ENCODE results near the gene EPSTI1. TPM values are rescaled to one million over a fixed set of nuclear protein-coding genes. Genes with fewer than 3 reads are reported as not detected.

Gene EPSTI1
- total and polyA plus RNA-seq, 5 donors from 2014 or later = 32.5 to 81.2 (median 58.1) TPM

- Mint-ChIP-seq H3K36me3 (no peaks in the 10 kb centered on the region), H3K4me3 (no peak overlapping the region), H3K27me3 (no peaks in the 10 kb centered on the region), H3K9me3 (no peaks in the 10 kb centered on the region), H3K27ac (no peak overlapping the region), H3K4me1 (peaks cover 2 to 18% (median 8%) of the 10 kb centered on the region in 4 donors)
- no peaks in the 10 kb centered on the region for H3K9me3 ChIP-seq (ENCODE audit: control insufficient read depth in 2 of 2, low read length in 2 of 2)
- H3K4me3 ChIP-seq (ENCODE audit: low read depth, low read length) = no peak overlapping the region
- no peaks in the 10 kb centered on the region for H3K27me3 ChIP-seq (ENCODE audit: control insufficient read depth, insufficient read depth, low read length)
- H3K36me3 ChIP-seq (ENCODE audit: control insufficient read depth, insufficient read depth, low read length) = no peaks in the 10 kb centered on the region
- ATAC-seq (ENCODE audit: low read depth in 2 of 2) (no peak), DNase-seq (no peak)
- H3K27ac ChIP-seq (ENCODE audit: insufficient read depth, low read length, poor library complexity, severe bottlenecking) = no peak overlapping the region
- H3K4me1 ChIP-seq (ENCODE audit: control insufficient read depth, insufficient read depth, low read length, poor library complexity, severe bottlenecking) = peaks cover 17% of the 10 kb centered on the region
Measured at GRCh38 chr13:43019811-43020210, 27.8 kb upstream of the EPSTI1 start.

- H3K27ac Mint-ChIP-seq = peak overlapping the region in 1 of 3 donors; percentile 40
- no peaks in the 10 kb centered on the region for H3K36me3 Mint-ChIP-seq
- no peaks in the 10 kb centered on the region for H3K4me1 Mint-ChIP-seq
Measured at GRCh38 chr13:43016226-43016625, 24.2 kb upstream of the EPSTI1 start.

GRCh38 chr13:43014162-43014561 lies 22.1 kb upstream of the EPSTI1 start:
- H3K27me3 Mint-ChIP-seq = no peaks in the 10 kb centered on the region
- no peak for DNase-seq
- no peaks in the 10 kb centered on the region for H3K36me3 ChIP-seq (ENCODE audit: control insufficient read depth, insufficient read depth, low read length)

More at GRCh38 chr13:43016226-43016625, 24.2 kb upstream of the EPSTI1 start:
- DNase-seq (no peak), ATAC-seq (ENCODE audit: low read depth in 2 of 2) (no peak)
- no peaks in the 10 kb centered on the region for H3K9me3 Mint-ChIP-seq
- Histone ChIP-seq H3K27me3 (ENCODE audit: control insufficient read depth, insufficient read depth, low read length) (no peaks in the 10 kb centered on the region), H3K9me3 (ENCODE audit: control insufficient read depth in 2 of 2, low read length in 2 of 2) (no peaks in the 10 kb centered on the region), H3K27ac (ENCODE audit: insufficient read depth, low read length, poor library complexity, severe bottlenecking) (no peak overlapping the region), H3K4me3 (ENCODE audit: low read depth, low read length) (no peak overlapping the region), H3K36me3 (ENCODE audit: control insufficient read depth, insufficient read depth, low read length) (no peaks in the 10 kb centered on the region), H3K4me1 (ENCODE audit: control insufficient read depth, insufficient read depth, low read length, poor library complexity, severe bottlenecking) (no peaks in the 10 kb centered on the region)
- H3K27me3 Mint-ChIP-seq = no peaks in the 10 kb centered on the region
- H3K4me3 Mint-ChIP-seq = no peak overlapping the region

GRCh38 chr13:43009506-43009905 lies 17.5 kb upstream of the EPSTI1 start:
- Histone ChIP-seq H3K4me3 (ENCODE audit: low read depth, low read length) (no peak overlapping the region), H3K27me3 (ENCODE audit: control insufficient read depth, insufficient read depth, low read length) (no peaks in the 10 kb centered on the region), H3K9me3 (ENCODE audit: control insufficient read depth in 2 of 2, low read length in 2 of 2) (no peaks in the 10 kb centered on the region), H3K36me3 (ENCODE audit: control insufficient read depth, insufficient read depth, low read length) (no peaks in the 10 kb centered on the region), H3K4me1 (ENCODE audit: control insufficient read depth, insufficient read depth, low read length, poor library complexity, severe bottlenecking) (no peaks in the 10 kb centered on the region), H3K27ac (ENCODE audit: insufficient read depth, low read length, poor library complexity, severe bottlenecking) (no peak overlapping the region)
- Mint-ChIP-seq H3K9me3 (peaks cover 0 to 2% (median 0%) of the 10 kb centered on the region in 7 donors), H3K4me1 (peaks cover 0 to 4% (median 0%) of the 10 kb centered on the region in 4 donors), H3K27me3 (peaks cover 17% of the 10 kb centered on the region), H3K4me3 (no peak overlapping the region), H3K27ac (no peak overlapping the region), H3K36me3 (no peaks in the 10 kb centered on the region)
- no peak for DNase-seq
- no peak for ATAC-seq (ENCODE audit: low read depth in 2 of 2)

More at GRCh38 chr13:43014162-43014561, 22.1 kb upstream of the EPSTI1 start:
- ATAC-seq (ENCODE audit: low read depth in 2 of 2) = no peak
- no peak overlapping the region for H3K27ac ChIP-seq (ENCODE audit: insufficient read depth, low read length, poor library complexity, severe bottlenecking)
- no peak overlapping the region for H3K27ac Mint-ChIP-seq
- H3K9me3 Mint-ChIP-seq = no peaks in the 10 kb centered on the region
- H3K4me3 ChIP-seq (ENCODE audit: low read depth, low read length) = no peak overlapping the region
- peaks cover 0 to under 1% (median 0%) of the 10 kb centered on the region in 4 donors for H3K4me1 Mint-ChIP-seq
- H3K4me3 Mint-ChIP-seq = no peak overlapping the region
- no peaks in the 10 kb centered on the region for H3K27me3 ChIP-seq (ENCODE audit: control insufficient read depth, insufficient read depth, low read length)
- no peaks in the 10 kb centered on the region for H3K4me1 ChIP-seq (ENCODE audit: control insufficient read depth, insufficient read depth, low read length, poor library complexity, severe bottlenecking)
- H3K9me3 ChIP-seq (ENCODE audit: control insufficient read depth in 2 of 2, low read length in 2 of 2) = no peaks in the 10 kb centered on the region
- no peaks in the 10 kb centered on the region for H3K36me3 Mint-ChIP-seq

GRCh38 chr13:43008596-43008995 lies 16.6 kb upstream of the EPSTI1 start:
- H3K4me3 Mint-ChIP-seq = no peak overlapping the region
- peaks cover 0 to 2% (median 0%) of the 10 kb centered on the region in 7 donors for H3K9me3 Mint-ChIP-seq
- Histone ChIP-seq H3K4me1 (ENCODE audit: control insufficient read depth, insufficient read depth, low read length, poor library complexity, severe bottlenecking) (no peaks in the 10 kb centered on the region), H3K27ac (ENCODE audit: insufficient read depth, low read length, poor library complexity, severe bottlenecking) (no peak overlapping the region), H3K36me3 (ENCODE audit: control insufficient read depth, insufficient read depth, low read length) (no peaks in the 10 kb centered on the region), H3K27me3 (ENCODE audit: control insufficient read depth, insufficient read depth, low read length) (no peaks in the 10 kb centered on the region), H3K9me3 (ENCODE audit: control insufficient read depth in 2 of 2, low read length in 2 of 2) (no peaks in the 10 kb centered on the region), H3K4me3 (ENCODE audit: low read depth, low read length) (no peak overlapping the region)
- H3K27ac Mint-ChIP-seq = no peak overlapping the region
- no peaks in the 10 kb centered on the region for H3K36me3 Mint-ChIP-seq
- no peak for DNase-seq
- no peak for ATAC-seq (ENCODE audit: low read depth in 2 of 2)
- H3K4me1 Mint-ChIP-seq = peaks cover 0 to 4% (median 0%) of the 10 kb centered on the region in 4 donors
- peaks cover 17% of the 10 kb centered on the region for H3K27me3 Mint-ChIP-seq

- Histone ChIP-seq H3K27ac (ENCODE audit: insufficient read depth, low read length, poor library complexity, severe bottlenecking) (no peak overlapping the region), H3K27me3 (ENCODE audit: control insufficient read depth, insufficient read depth, low read length) (no peaks in the 10 kb centered on the region), H3K36me3 (ENCODE audit: control insufficient read depth, insufficient read depth, low read length) (no peaks in the 10 kb centered on the region), H3K4me3 (ENCODE audit: low read depth, low read length) (no peak overlapping the region), H3K4me1 (ENCODE audit: control insufficient read depth, insufficient read depth, low read length, poor library complexity, severe bottlenecking) (no peaks in the 10 kb centered on the region), H3K9me3 (ENCODE audit: control insufficient read depth in 2 of 2, low read length in 2 of 2) (no peaks in the 10 kb centered on the region)
- H3K4me1 Mint-ChIP-seq = peaks cover 0 to 4% (median 0%) of the 10 kb centered on the region in 4 donors
- H3K27ac Mint-ChIP-seq = no peak overlapping the region
- H3K36me3 Mint-ChIP-seq = peaks cover 9% of the 10 kb centered on the region
- DNase-seq = no peak
- no peak for ATAC-seq (ENCODE audit: low read depth in 2 of 2)
- no peak overlapping the region for H3K4me3 Mint-ChIP-seq
- H3K27me3 Mint-ChIP-seq = peaks cover 17% of the 10 kb centered on the region
- H3K9me3 Mint-ChIP-seq = peaks cover 0 to 7% (median 0%) of the 10 kb centered on the region in 7 donors
Measured at GRCh38 chr13:43006893-43007631, 15.0 kb upstream of the EPSTI1 start.

- H3K4me1 ChIP-seq (ENCODE audit: control insufficient read depth, insufficient read depth, low read length, poor library complexity, severe bottlenecking) = no peaks in the 10 kb centered on the region
- no peak overlapping the region for H3K27ac ChIP-seq (ENCODE audit: insufficient read depth, low read length, poor library complexity, severe bottlenecking)
- H3K27ac Mint-ChIP-seq = no peak overlapping the region
- peaks cover 0 to 4% (median 0%) of the 10 kb centered on the region in 4 donors for H3K4me1 Mint-ChIP-seq
- H3K9me3 ChIP-seq (ENCODE audit: control insufficient read depth in 2 of 2, low read length in 2 of 2) = no peaks in the 10 kb centered on the region
- no peak overlapping the region for H3K4me3 Mint-ChIP-seq
- H3K9me3 Mint-ChIP-seq = peaks cover 0 to 7% (median 0%) of the 10 kb centered on the region in 7 donors
- no peak overlapping the region for H3K4me3 ChIP-seq (ENCODE audit: low read depth, low read length)
- DNase-seq (no peak), ATAC-seq (ENCODE audit: low read depth in 2 of 2) (no peak)
- H3K27me3 Mint-ChIP-seq = peaks cover 17% of the 10 kb centered on the region
- no peaks in the 10 kb centered on the region for H3K36me3 ChIP-seq (ENCODE audit: control insufficient read depth, insufficient read depth, low read length)
- H3K27me3 ChIP-seq (ENCODE audit: control insufficient read depth, insufficient read depth, low read length) = no peaks in the 10 kb centered on the region
- peaks cover 11% of the 10 kb centered on the region for H3K36me3 Mint-ChIP-seq
Measured at GRCh38 chr13:43005460-43006236, 13.6 kb upstream of the EPSTI1 start.
